ENCODE measurements around the gene PROCA1. TPM values are rescaled to one million over a fixed set of nuclear protein-coding genes. Genes with fewer than 3 reads are reported as not detected.
A peak's percentile ranks its signal among the peaks of the same experiment; 100 is the strongest.

Gene PROCA1
- total and polyA plus RNA-seq, 9 of the 15 experiments (the other 6 are each of a cell fraction or from before 2014, with no cell fraction given) = 0.78 to 16.2 (median 5.6) TPM

DNA sequence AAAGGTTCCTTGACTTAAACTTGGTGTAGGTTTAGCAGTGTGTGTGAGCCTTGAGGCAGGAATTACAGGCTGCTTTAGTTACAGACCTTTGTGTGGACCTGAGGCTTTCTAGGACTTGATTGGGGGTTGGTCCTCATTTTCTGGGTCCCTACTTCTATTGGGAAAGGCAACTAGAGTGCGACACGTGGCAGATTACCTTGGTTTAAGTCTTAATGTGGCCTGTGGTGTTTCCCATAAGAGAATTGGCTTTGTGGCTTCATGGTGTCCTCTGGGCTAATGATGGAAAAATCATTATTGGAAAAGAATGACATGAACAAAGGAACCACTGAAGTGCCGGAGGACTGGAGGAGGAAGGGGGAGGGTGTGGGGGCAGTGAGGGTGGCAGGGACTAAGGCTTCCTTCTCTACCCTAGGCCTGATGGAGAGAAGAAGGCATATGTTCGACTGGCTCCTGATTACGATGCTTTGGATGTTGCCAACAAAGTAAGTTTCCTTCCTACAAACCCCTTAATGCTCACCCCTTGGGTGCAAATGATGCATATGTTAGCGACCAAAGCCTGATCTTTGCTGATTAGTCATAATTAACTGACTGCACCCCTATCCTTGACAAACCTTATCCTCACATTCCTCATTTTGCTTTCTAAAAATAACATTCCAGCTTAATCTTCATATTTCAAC lies 11.6 kb upstream of the PROCA1 start (continued):
- TF ChIP-seq BCLAF1 (IDR thresholded peaks at IDR 0.05; ENCODE audit: borderline replicate concordance in 1 of 2, control insufficient read depth in 1 of 2, low read depth in 2 of 2, low read length in 1 of 2) = 0 out of 4 replicates have a peak, but pooled peaks of 1 of the 2 experiments have one; percentile 39
- TF ChIP-seq ZNF551 (CRISPR knock-in tag; IDR thresholded peaks at IDR 0.05) = no peak
- TF ChIP-seq POLR2G (IDR thresholded peaks at IDR 0.05; ENCODE audit: low read depth, low read length) = 0 out of 2 replicates have a peak, but pooled peaks have one; percentile 24

- H2AFZ ChIP-seq (ENCODE audit: low read depth, low read length) = no peak overlapping the region
- peak overlapping the region; percentile 97 to 100 for H3K9ac ChIP-seq (ENCODE audit: insufficient read depth in 1 of 2, low read depth in 2 of 2, low read length in 2 of 2)
- intact Hi-C loops (cut with micrococcal nuclease) (loop anchor here (10.0 kb wide), 1 partner anchor 392 kb away; no protein-coding TSS in a partner anchor), in situ Hi-C loops (cut with MboI) (no loop called here)
- H3K79me2 ChIP-seq (ENCODE audit: control insufficient read depth, insufficient read depth, low read length) = peaks cover 79% of the 10 kb centered on the region
- no peak for FAIRE-seq
- WGBS (ENCODE audit: insufficient coverage, low coverage, missing lambda C conversion rate) = 8% methylated on average over 7 of the region's 7 CpGs
- no peaks in the 10 kb centered on the region for H3K9me3 ChIP-seq (replicated peaks; ENCODE audit: control insufficient read depth, insufficient read depth, low read depth, low read length)
- H3K4me3 ChIP-seq = peak overlapping the region; percentile 75
- peak overlapping the region; percentile 95 for H3K27ac ChIP-seq (ENCODE audit: extremely low read depth, low read depth, low read length)
- POLR2A ChIA-PET = interaction anchor here (0.6 to 11.1 kb wide), 11 partner anchors 12 to 384 kb away, joined by 3 to 367 read pairs (median 5); partner anchors contain the start of genes PROCA1, SDF2, SUPT6H and TRAF4
- DNase-seq (ENCODE audit: extremely low read depth in 1 of 4, low spot score in 3 of 4) = no peak
- TSS peak; percentile 8 for BruUV-seq (replicated peaks)
- H3K4me2 ChIP-seq (ENCODE audit: insufficient read depth, low read length) = peak overlapping the region; percentile 96
- no peaks in the 10 kb centered on the region for H3K27me3 ChIP-seq (ENCODE audit: control insufficient read depth in 2 of 2, insufficient read depth in 2 of 2, low read length in 2 of 2)
- no peak for ATAC-seq
- H3K9me1 ChIP-seq (ENCODE audit: control insufficient read depth, insufficient read depth, low read length) = no peaks in the 10 kb centered on the region
- peaks cover 50 to 57% of the 10 kb centered on the region in 2 experiments for H3K4me1 ChIP-seq (replicated peaks in 1 of 2; ENCODE audit: control insufficient read depth in 2 of 2, insufficient read depth in 2 of 2, low read length in 2 of 2)
- CTCF ChIA-PET (ENCODE audit: low intra/inter-chr PET ratio) = interaction anchor here (2.1 kb wide), 1 partner anchor 27 kb away, joined by 10 read pairs; no protein-coding TSS in a partner anchor
- peaks cover 56% of the 10 kb centered on the region for H3K36me3 ChIP-seq (ENCODE audit: control insufficient read depth, insufficient read depth, low read length)
- peaks cover 48% of the 10 kb centered on the region for H4K20me1 ChIP-seq (replicated peaks; ENCODE audit: control insufficient read depth, insufficient read depth, low read length)
- TF ChIP-seq KDM5B (IDR thresholded peaks at IDR 0.05; ENCODE audit: insufficient replicate concordance, low read depth, low read length) = peak; percentile 53
- no peak for TF ChIP-seq ZZZ3 (IDR thresholded peaks at IDR 0.05)
- TF ChIP-seq, protein P1, sequence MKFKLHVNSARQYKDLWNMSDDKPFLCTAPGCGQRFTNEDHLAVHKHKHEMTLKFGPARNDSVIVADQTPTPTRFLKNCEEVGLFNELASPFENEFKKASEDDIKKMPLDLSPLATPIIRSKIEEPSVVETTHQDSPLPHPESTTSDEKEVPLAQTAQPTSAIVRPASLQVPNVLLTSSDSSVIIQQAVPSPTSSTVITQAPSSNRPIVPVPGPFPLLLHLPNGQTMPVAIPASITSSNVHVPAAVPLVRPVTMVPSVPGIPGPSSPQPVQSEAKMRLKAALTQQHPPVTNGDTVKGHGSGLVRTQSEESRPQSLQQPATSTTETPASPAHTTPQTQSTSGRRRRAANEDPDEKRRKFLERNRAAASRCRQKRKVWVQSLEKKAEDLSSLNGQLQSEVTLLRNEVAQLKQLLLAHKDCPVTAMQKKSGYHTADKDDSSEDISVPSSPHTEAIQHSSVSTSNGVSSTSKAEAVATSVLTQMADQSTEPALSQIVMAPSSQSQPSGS (CRISPR knock-in tag; IDR thresholded peaks at IDR 0.05) = no peak
- 0 out of 2 replicates have a peak, but pooled peaks have one; percentile 1 for TF ChIP-seq DPF2 (IDR thresholded peaks at IDR 0.05)
- TF ChIP-seq, protein P2, sequence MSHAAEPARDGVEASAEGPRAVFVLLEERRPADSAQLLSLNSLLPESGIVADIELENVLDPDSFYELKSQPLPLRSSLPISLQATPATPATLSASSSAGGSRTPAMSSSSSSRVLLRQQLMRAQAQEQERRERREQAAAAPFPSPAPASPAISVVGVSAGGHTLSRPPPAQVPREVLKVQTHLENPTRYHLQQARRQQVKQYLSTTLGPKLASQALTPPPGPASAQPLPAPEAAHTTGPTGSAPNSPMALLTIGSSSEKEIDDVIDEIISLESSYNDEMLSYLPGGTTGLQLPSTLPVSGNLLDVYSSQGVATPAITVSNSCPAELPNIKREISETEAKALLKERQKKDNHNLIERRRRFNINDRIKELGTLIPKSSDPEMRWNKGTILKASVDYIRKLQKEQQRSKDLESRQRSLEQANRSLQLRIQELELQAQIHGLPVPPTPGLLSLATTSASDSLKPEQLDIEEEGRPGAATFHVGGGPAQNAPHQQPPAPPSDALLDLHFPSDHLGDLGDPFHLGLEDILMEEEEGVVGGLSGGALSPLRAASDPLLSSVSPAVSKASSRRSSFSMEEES (CRISPR knock-in tag; IDR thresholded peaks at IDR 0.05) = peak; percentile 42; the same call in 1 of the 2 replicates
- 0 out of 2 replicates have a peak, but pooled peaks have one; percentile 5 for TF ChIP-seq ZNF384 (IDR thresholded peaks at IDR 0.05; ENCODE audit: low read depth, low read length)
- no peak for TF ChIP-seq HDAC6 (IDR thresholded peaks at IDR 0.05; ENCODE audit: low read depth, low read length)
- peak; percentile 26 for TF ChIP-seq POLR2B (IDR thresholded peaks at IDR 0.05; ENCODE audit: low read depth, partially characterized antibody)
Measured at GRCh38 chr17:28722417-28723158, 10.9 kb upstream of the PROCA1 start.
